K562 (cell line): ENCODE results near the gene PRTFDC1. TPM values are rescaled to one million over a fixed set of nuclear protein-coding genes. Genes with fewer than 3 reads are reported as not detected.
A peak's percentile ranks its signal among the peaks of the same experiment; 100 is the strongest.

Experiments used
- ASH1L ChIP-seq: fragments of 450-650 bp; IDR thresholded peaks from 2 replicates; pipeline ENCODE4 v1.6.1; 2018; ENCODE audit warnings: borderline replicate concordance, mild to moderate bottlenecking, low read depth; ENCODE audit not compliant: partially characterized antibody
- BRD9 ChIP-seq: fragments of 450-650 bp; IDR thresholded peaks from 2 replicates; pipeline ENCODE4 v1.6.1; 2018; ENCODE audit warnings: low read depth; ENCODE audit not compliant: partially characterized antibody
- BRF1 ChIP-seq: IDR thresholded peaks from 3 replicates; pipeline ENCODE4 v1.6.1; 2011; ENCODE audit warnings: borderline replicate concordance, mild to moderate bottlenecking; ENCODE audit not compliant: insufficient read length; ENCODE audit errors: extremely low read depth
- CBFB ChIP-seq: sonication (generic); formaldehyde crosslinking; IDR thresholded peaks from 2 replicates; pipeline ENCODE4 v1.4.0; 2020; ENCODE audit warnings: mild to moderate bottlenecking, missing genetic modification reagents
- CHD1 ChIP-seq: fragments of 200-600 bp; sonication (generic); IDR thresholded peaks from one replicate; pipeline ENCODE4 v1.6.1; 2012; ENCODE audit warnings: mild to moderate bottlenecking, moderate library complexity, low read length, inconsistent platforms
- HCFC1 ChIP-seq: IDR thresholded peaks from 2 replicates; pipeline ENCODE4 v1.6.1; 2012; ENCODE audit warnings: low read depth, low read length, improper control_type of control experiment
- HMBOX1 ChIP-seq: sonication (generic); IDR thresholded peaks from 2 replicates; pipeline ENCODE4 v1.6.1; 2016
- LEF1 ChIP-seq: fragments of 450-650 bp; IDR thresholded peaks from 2 replicates; pipeline ENCODE4 v1.6.1; 2016; ENCODE audit warnings: mild to moderate bottlenecking
- NFXL1 ChIP-seq: fragments of 450-650 bp; formaldehyde crosslinking; IDR thresholded peaks from 2 replicates; pipeline ENCODE4 v1.4.0; 2021; ENCODE audit warnings: mild to moderate bottlenecking
- POLR2AphosphoS2 ChIP-seq: IDR thresholded peaks from 2 replicates; pipeline ENCODE4 v1.6.1; 2012; ENCODE audit warnings: low read length, improper control_type of control experiment
- RFX1 ChIP-seq: fragments of 450-650 bp; IDR thresholded peaks from 2 replicates; pipeline ENCODE4 v1.6.1; 2016; ENCODE audit warnings: mild to moderate bottlenecking, moderate library complexity
- SIX5 ChIP-seq, 2 experiments: IDR thresholded peaks; 2 replicates each; pipeline ENCODE4 v1.6.1; 2011; ENCODE audit warnings: low read length in 2 of 2, borderline replicate concordance in 1 of 2, low read depth in 1 of 2, mild to moderate bottlenecking in 1 of 2, moderate library complexity in 1 of 2; ENCODE audit not compliant: insufficient read depth in 1 of 2
- SRSF9 ChIP-seq: fragments of 200-400 bp; formaldehyde crosslinking; IDR thresholded peaks from 2 replicates; pipeline ENCODE4 v1.6.1; 2017; ENCODE audit warnings: low read depth, low read length, borderline replicate concordance
- TBP ChIP-seq: optimal IDR thresholded peaks from 2 replicates; pipeline ENCODE3; 2011; ENCODE audit warnings: low read depth, low read length, improper control_type of control experiment
- TCF3 ChIP-seq: sonication (generic); formaldehyde crosslinking; IDR thresholded peaks from 2 replicates; pipeline ENCODE4 v1.4.0; 2020; ENCODE audit warnings: mild to moderate bottlenecking, missing genetic modification reagents
- TCF7L2 ChIP-seq: fragments of 150-350 bp; IDR thresholded peaks from 2 replicates; pipeline ENCODE4 v1.6.1; 2016; ENCODE audit warnings: low read depth, mild to moderate bottlenecking, low read length, moderate library complexity
- polyA plus RNA-seq, 8 experiments: library from polyadenylated mRNA; depleted of rRNA in 4 of 8; stranded (reverse) in 5 of 8; unstranded in 3 of 8; fragments of >200 nt; fragmentation: Nextera tagmentation in 2 of 8; fragmentation: Illumina TruSeq in 1 of 8; extraction: Ambion mirVana in 2 of 8; extraction: Trizol in 1 of 8; gene quantifications; 2 replicates each; pipeline versions ENCODE4 v1.2.1 to v1.2.3, GENCODE V29; 2011 to 2014; ENCODE audit warnings: inconsistent platforms in 1 of 8, missing spikeins in 1 of 8
- total RNA-seq, 7 experiments: library from RNA; depleted of rRNA in 6 of 7; stranded (reverse); fragments of >200 nt in 6 of 7; fragmentation: Illumina TruSeq in 2 of 7; extraction: Trizol in 2 of 7; gene quantifications; 2 replicates each; pipeline versions ENCODE4 v1.2.1 to v1.2.3, GENCODE V29; 2011 to 2021; ENCODE audit warnings: low replicate concordance in 1 of 7
- TF ChIP-seq, protein P1 (sequence below): fragments of 150-350 bp; conservative IDR thresholded peaks from 2 replicates; pipeline ENCODE4 v1.6.1; 2014; ENCODE audit warnings: low read length
- TF ChIP-seq, protein P2 (sequence below), 2 experiments: fragments of 450-650 bp in 1 of 2; IDR thresholded peaks; 2 replicates each; pipeline ENCODE4 v1.6.1; 2011 to 2017; ENCODE audit warnings: low read depth in 2 of 2, antibody characterized with exemption in 1 of 2, borderline replicate concordance in 1 of 2, low read length in 1 of 2, mild to moderate bottlenecking in 1 of 2, mixed read lengths in 1 of 2; ENCODE audit not compliant: control insufficient read depth in 1 of 2
- TF ChIP-seq, protein P3 (sequence below): fragments of 250-450 bp; sonication (Bioruptor Pico); IDR thresholded peaks from 2 replicates; pipeline ENCODE4 v1.9.0; 2021; ENCODE audit warnings: mild to moderate bottlenecking
- TF ChIP-seq, protein P4 (sequence below): sonication (generic); formaldehyde crosslinking; IDR thresholded peaks from 2 replicates; pipeline ENCODE4 v1.4.0; 2020; ENCODE audit warnings: mild to moderate bottlenecking, missing genetic modification reagents

The PRTFDC1 gene
- total and polyA plus RNA-seq, 9 of the 15 experiments (the other 6 are each of a cell fraction or from before 2014, with no cell fraction given): 7.0 to 27.6 (median 10.0) TPM

- TF ChIP-seq, protein P1, sequence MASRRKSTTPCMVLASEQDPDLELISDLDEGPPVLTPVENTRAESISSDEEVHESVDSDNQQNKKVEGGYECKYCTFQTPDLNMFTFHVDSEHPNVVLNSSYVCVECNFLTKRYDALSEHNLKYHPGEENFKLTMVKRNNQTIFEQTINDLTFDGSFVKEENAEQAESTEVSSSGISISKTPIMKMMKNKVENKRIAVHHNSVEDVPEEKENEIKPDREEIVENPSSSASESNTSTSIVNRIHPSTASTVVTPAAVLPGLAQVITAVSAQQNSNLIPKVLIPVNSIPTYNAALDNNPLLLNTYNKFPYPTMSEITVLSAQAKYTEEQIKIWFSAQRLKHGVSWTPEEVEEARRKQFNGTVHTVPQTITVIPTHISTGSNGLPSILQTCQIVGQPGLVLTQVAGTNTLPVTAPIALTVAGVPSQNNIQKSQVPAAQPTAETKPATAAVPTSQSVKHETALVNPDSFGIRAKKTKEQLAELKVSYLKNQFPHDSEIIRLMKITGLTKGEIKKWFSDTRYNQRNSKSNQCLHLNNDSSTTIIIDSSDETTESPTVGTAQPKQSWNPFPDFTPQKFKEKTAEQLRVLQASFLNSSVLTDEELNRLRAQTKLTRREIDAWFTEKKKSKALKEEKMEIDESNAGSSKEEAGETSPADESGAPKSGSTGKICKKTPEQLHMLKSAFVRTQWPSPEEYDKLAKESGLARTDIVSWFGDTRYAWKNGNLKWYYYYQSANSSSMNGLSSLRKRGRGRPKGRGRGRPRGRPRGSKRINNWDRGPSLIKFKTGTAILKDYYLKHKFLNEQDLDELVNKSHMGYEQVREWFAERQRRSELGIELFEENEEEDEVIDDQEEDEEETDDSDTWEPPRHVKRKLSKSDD: no peak
- TF ChIP-seq HMBOX1 (no peak), RFX1 (no peak), ASH1L (no peak), SRSF9 (no peak), CBFB (no peak), TCF3 (CRISPR knock-in tag) (no peak; the same call in 1 of the 2 replicates), TCF7L2 (no peak), NFXL1 (CRISPR knock-in tag) (no peak), LEF1 (0 out of 2 replicates have a peak, but pooled peaks have one; percentile 45), BRF1 (no peak), POLR2AphosphoS2 (no peak), SIX5 (IDR thresholded peaks at IDR 0.05; ENCODE audit: borderline replicate concordance in 1 of 2, insufficient read depth in 1 of 2, low read depth in 1 of 2, low read length in 2 of 2) (no peak), HCFC1 (no peak), TBP (no peak), BRD9 (peak; percentile 35), CHD1 (no peak)
- TF ChIP-seq, protein P2, sequence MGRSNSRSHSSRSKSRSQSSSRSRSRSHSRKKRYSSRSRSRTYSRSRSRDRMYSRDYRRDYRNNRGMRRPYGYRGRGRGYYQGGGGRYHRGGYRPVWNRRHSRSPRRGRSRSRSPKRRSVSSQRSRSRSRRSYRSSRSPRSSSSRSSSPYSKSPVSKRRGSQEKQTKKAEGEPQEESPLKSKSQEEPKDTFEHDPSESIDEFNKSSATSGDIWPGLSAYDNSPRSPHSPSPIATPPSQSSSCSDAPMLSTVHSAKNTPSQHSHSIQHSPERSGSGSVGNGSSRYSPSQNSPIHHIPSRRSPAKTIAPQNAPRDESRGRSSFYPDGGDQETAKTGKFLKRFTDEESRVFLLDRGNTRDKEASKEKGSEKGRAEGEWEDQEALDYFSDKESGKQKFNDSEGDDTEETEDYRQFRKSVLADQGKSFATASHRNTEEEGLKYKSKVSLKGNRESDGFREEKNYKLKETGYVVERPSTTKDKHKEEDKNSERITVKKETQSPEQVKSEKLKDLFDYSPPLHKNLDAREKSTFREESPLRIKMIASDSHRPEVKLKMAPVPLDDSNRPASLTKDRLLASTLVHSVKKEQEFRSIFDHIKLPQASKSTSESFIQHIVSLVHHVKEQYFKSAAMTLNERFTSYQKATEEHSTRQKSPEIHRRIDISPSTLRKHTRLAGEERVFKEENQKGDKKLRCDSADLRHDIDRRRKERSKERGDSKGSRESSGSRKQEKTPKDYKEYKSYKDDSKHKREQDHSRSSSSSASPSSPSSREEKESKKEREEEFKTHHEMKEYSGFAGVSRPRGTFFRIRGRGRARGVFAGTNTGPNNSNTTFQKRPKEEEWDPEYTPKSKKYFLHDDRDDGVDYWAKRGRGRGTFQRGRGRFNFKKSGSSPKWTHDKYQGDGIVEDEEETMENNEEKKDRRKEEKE (IDR thresholded peaks at IDR 0.05; ENCODE audit: borderline replicate concordance in 1 of 2, control insufficient read depth in 1 of 2, low read depth in 2 of 2, low read length in 1 of 2): no peak
- TF ChIP-seq, protein P3, sequence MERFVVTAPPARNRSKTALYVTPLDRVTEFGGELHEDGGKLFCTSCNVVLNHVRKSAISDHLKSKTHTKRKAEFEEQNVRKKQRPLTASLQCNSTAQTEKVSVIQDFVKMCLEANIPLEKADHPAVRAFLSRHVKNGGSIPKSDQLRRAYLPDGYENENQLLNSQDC (CRISPR knock-in tag): no peak
- TF ChIP-seq, protein P4, sequence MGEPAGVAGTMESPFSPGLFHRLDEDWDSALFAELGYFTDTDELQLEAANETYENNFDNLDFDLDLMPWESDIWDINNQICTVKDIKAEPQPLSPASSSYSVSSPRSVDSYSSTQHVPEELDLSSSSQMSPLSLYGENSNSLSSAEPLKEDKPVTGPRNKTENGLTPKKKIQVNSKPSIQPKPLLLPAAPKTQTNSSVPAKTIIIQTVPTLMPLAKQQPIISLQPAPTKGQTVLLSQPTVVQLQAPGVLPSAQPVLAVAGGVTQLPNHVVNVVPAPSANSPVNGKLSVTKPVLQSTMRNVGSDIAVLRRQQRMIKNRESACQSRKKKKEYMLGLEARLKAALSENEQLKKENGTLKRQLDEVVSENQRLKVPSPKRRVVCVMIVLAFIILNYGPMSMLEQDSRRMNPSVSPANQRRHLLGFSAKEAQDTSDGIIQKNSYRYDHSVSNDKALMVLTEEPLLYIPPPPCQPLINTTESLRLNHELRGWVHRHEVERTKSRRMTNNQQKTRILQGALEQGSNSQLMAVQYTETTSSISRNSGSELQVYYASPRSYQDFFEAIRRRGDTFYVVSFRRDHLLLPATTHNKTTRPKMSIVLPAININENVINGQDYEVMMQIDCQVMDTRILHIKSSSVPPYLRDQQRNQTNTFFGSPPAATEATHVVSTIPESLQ (CRISPR knock-in tag): no peak
Measured at GRCh38 chr10:24873281-24873683, 79.1 kb downstream of the PRTFDC1 start (continued).
